COLO668 (cell line): ENCODE measurements around the gene FBXW8.

Source experiments
- DNase-seq: peaks from one replicate; lab custom pipeline; 2025; ENCODE audit not compliant: unreplicated experiment; lab: John Stamatoyannopoulos, UW

The FBXW8 gene

DNA sequence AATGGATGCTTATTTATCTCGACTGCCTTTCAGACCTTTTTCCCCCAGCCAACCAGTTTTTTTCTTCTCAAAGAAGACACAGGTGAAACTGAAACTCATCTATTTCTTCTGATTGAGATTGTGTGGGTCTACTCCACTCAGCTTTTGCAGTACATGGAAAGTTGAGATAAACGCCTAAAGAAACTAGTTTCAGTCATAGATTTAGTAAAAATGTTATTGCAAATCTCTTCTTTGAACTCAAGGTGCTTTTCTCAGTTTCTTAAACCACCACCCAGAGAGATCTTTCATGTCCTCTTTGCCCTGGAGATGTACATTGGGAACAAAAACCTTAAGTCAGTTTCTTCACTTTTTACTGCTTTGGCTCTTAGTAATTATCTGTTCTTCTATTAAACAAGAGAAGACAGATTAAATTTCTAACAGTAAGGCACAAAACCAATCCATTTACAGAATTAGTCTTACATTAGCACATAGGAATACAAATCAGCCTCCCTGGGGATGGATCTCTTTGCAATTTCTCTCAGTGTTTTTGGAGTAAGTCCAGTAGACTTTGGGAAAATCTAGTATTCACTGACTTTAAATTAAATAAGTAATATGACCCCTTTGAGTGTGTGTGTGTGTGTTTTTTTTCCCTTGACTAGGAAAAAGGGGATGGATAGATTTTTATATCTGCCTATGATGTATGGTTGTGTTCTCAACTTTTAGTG is 11.6 kb downstream of the FBXW8 start:
- DNase-seq: no peak

DNA sequence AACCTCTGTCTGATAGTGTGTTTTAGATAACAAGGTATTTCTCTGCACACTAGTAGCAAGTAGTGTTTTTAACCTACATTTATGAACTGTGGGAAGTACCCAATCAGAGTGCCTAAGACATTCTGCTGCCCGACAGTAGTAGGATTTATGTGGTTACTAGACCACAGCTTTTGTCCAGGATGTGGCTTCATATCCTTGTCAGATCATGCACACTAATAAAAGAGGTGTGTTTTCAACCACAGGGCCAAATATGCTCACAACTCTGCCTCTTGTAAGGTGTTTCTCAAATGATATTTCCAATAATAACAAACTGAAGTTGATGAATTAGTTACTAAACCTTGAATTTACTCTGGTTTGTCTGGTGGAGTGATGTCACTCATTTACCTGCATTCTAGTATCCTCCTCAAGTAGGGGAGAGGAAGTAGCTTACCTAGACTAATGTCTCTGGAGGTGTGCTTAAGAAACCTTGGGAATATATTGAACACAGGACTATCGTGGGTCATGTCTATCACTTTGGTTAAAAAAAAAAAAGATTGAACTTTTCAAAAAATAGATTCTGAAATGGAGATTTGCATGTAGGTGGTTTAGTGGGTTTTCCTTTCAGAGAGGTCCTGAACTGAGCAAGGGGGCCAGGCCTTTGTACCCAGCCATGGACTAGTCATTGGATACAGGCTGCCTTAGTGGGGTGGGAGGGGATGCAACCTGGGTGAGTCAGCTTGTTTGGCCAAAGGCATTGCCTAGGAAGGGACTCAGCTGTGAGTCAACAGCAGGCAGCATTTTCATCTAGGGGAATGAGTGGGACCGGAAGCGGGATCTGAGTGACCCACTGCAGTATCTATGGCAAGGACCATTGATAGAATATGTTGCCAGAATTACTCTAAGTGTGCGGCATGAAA is 14.1 kb downstream of the FBXW8 start:
- DNase-seq: no peak

GRCh38 chr12:116926283-116927243 is 15.8 kb downstream of the FBXW8 start:
- no peak for DNase-seq

GRCh38 chr12:116927244-116927940 is 16.6 kb downstream of the FBXW8 start:
- DNase-seq: no peak

DNA sequence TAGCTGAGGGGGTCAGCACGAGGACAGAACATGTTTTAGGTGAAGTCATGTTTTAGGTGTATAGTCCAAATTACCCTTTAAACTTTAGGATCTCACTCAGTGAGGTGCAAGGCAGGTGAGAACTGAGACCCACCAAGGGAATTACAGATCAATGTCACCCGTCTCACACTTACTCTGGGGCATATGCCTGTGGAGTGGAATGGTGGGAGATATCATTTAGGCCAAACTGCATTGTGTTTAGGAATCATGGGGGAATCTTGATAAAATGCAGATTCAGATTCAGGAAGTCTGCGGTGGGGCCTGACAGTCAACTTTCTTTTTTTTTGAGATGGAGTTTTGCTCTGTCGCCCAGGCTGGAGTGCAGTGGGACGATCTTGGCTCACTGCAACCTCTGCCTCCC is 17.8 kb downstream of the FBXW8 start:
- no peak for DNase-seq

DNA sequence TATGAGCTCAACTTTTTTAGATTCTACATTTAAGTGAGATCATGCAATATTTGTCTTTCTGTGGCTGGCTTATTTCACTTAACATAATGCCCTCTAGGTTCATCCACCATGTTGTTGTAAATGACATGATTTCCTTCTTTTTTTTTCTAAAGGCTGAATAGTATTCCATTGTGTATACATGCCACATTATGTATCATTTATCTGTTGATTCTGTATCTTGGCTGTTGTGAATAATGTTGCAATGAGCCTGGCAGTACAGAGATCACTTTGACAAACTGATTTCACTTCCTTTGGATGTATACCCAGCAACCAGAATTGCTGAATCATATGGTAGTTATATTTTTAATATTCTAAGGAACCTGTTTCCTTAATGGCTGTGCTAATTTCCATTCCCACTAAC is 19.1 kb downstream of the FBXW8 start:
- DNase-seq: no peak

DNA sequence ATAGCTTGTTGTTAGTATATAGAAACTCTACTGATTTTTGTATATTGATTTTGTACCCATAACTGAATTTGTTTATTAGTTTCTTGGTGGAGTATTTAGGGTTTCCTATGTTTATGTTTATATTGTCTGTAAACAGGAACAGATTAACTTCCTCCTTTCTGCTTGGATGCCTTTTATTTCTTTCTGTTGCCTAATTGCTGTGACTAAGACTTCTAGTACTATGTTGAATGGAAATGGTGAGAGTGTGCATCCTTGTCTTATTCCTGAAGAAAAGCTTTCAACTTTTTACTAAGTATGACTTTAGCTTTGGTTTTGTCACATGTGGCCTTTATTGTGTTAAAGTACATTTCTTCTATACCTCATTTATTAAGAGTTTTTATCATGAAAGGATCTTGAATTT is 20.9 kb downstream of the FBXW8 start:
- no peak for DNase-seq

GRCh38 chr12:116933091-116933490 is 22.3 kb downstream of the FBXW8 start:
- no peak for DNase-seq

GRCh38 chr12:116933512-116934246 is 22.9 kb downstream of the FBXW8 start:
- DNase-seq: no peak

DNA sequence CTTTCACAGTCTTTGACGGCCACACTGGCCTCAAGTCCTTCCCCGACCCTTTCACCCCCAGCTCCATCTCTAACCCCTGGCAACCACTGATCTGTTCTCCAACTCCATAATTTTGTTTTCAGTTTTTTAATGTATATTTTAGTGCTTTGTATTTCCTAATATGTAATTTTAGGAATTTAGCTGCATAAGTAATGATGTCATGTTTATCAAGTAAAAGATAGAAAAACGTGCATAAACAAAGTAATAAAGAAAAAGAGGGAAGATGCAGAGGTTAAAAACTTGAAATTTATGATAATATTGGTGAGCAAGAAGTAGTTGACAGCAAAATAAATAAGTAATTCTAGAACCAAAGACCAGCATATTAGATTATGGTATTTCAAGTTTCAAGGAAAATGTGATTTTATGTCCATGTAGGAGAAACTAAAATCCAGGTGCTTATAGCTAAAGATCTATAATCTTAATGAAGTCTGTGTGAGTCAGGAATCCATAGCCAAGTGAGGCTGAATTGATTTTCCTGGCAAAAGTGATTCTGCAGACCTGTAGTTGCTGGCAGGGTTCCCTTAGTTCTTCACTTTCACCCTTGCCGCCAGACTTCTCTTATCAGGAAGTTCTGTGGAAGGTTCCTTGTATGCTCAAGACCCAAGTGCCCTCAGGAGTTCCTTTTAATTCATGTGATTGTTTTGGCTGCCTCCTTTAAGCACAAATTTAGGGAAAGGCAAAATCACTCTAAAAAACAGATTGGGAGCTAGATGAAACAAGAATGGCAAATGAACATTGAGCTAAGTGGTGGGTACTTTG is 24.4 kb downstream of the FBXW8 start:
- DNase-seq: no peak

GRCh38 chr12:116937640-116938039 is 26.9 kb downstream of the FBXW8 start:
- no peak for DNase-seq

DNA sequence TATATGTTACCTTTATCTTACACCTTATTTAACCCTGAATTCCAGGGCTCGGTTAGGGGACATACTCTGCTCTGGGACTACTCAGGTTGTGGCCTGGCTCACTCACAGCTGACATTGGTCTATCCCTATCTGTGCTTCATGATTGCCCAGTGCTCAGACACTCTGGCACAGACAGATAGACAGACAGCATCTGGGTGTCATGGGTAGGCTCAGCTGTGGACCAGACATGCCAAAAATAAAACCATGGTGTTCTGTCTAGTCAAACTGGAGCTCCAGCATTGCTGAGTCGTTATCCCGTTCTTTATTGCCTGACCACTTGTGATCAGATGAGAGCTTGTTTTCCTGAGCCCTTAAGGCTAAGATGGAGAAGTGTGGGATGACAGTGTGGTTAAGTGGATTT is 29.0 kb downstream of the FBXW8 start:
- no peak for DNase-seq

GRCh38 chr12:116941188-116941587 is 30.4 kb downstream of the FBXW8 start:
- no peak for DNase-seq

GRCh38 chr12:116943419-116944372 is 32.9 kb downstream of the FBXW8 start:
- DNase-seq: no peak

DNA sequence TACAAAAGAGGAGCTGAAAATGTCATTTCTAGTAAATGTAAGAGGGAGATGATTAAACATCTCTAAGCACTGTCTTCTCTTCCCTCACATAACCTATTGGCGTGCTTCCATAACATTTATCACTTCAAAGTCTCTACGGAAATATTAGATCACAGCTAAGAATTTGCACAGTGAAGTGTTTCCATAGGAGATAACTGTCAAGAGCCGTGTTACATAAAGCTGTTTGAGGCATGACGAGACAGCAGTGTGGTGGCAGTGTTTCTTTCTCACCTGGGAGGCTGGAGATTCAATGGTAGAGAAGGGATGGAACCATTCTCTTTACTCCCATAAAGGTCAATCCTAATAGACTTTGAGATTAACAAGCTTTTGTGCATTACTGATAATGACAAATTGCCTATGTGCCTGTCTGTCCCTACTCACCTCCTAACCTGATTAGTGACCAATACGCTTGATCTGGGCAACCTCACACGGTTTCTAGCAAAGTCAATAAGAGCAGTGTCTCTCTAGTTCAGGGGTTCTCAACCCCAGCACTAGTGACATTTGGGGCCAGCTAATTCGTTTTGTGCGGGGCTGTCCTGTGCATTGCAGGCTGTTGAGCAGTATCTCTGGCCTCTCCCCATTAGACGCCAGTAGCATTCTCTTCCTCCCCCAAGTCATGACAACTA is 35.3 kb downstream of the FBXW8 start:
- DNase-seq: no peak

GRCh38 chr12:116948298-116948697 is 37.5 kb downstream of the FBXW8 start:
- no peak for DNase-seq

DNA sequence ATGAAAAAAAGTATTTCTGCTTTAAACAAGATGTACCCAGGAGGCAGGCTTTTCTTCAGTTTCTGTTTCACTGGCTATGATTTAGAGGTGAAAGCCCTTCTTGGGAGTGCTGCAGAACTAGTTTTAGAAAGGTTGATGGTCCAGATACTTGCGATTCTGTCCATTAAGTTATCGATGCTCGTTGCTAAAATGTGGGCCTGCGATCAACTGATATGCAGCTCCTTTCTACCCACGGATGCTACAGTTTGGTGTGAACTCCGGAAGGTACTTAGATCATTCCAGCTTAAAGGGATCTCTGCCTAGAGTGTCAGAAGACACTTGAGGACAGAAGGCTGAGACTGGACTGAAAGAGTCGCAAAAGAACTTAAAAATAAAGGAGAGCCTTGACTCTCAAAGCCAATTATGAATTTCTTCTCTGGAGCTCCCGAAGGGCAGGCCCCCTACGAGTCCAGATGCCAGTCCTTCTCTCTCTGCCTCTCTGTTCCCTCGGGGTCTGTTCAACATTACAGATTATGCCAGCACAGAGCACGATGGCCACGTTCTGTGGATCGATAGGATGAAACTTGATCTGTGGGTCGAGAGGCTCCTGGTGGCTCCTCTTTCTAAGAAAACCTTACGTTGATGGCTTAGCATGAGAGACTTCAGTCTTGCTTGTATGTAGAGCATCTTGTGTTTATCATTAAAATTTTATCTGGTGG is 40.0 kb downstream of the FBXW8 start:
- no peak for DNase-seq
